Hindlimb muscle (tissue), 1 donor: ENCODE measurements around the gene SYNPO. TPM values are rescaled to one million over a fixed set of nuclear protein-coding genes. Genes with fewer than 3 reads are reported as not detected.
A peak's percentile ranks its signal among the peaks of the same experiment; 100 is the strongest.

Experiments
- DNase-seq: peaks from one replicate; pipeline ENCODE4 v3.0.0-alpha.2; 2013
- polyA plus RNA-seq: library from polyadenylated mRNA; unstranded; fragments of 120-200 nt; gene quantifications from one replicate; pipeline ENCODE4 v1.2.1, GENCODE V29; 2013; ENCODE audit not compliant: insufficient read length

SYNPO gene
- polyA plus RNA-seq, 1 donor, result 32.8 TPM

- no peak for DNase-seq
Observed at GRCh38 chr5:150607105-150607504, 33.4 kb upstream of the SYNPO start.

GRCh38 chr5:150607991-150608390 lies 32.5 kb upstream of the SYNPO start:
- no peak for DNase-seq

- DNase-seq, result no peak
Observed at GRCh38 chr5:150608991-150609390, 31.5 kb upstream of the SYNPO start.

- DNase-seq, result no peak
Observed at GRCh38 chr5:150609843-150610584, 30.4 kb upstream of the SYNPO start.

- no peak for DNase-seq
Observed at GRCh38 chr5:150611026-150611425, 29.4 kb upstream of the SYNPO start.

GRCh38 chr5:150612405-150612804 lies 28.1 kb upstream of the SYNPO start:
- DNase-seq, result no peak

- no peak for DNase-seq
Observed at GRCh38 chr5:150612905-150613670, 27.4 kb upstream of the SYNPO start.

- no peak for DNase-seq
Observed at GRCh38 chr5:150613991-150614660, 26.3 kb upstream of the SYNPO start.

GRCh38 chr5:150614661-150615060 lies 25.8 kb upstream of the SYNPO start:
- DNase-seq, result peak; percentile 46

GRCh38 chr5:150615141-150615699 lies 25.2 kb upstream of the SYNPO start:
- peak; percentile 82 for DNase-seq

- no peak for DNase-seq
Observed at GRCh38 chr5:150616024-150616470, 24.4 kb upstream of the SYNPO start.

GRCh38 chr5:150616506-150616905 lies 24.0 kb upstream of the SYNPO start:
- DNase-seq, result no peak

- DNase-seq, result no peak
Observed at GRCh38 chr5:150618163-150618562, 22.3 kb upstream of the SYNPO start.

GRCh38 chr5:150618588-150619281 lies 21.7 kb upstream of the SYNPO start:
- DNase-seq, result no peak

- peak; percentile 49 for DNase-seq
Observed at GRCh38 chr5:150619359-150620230, 20.9 kb upstream of the SYNPO start.

GRCh38 chr5:150621301-150621700 lies 19.2 kb upstream of the SYNPO start:
- no peak for DNase-seq

- DNase-seq, result no peak
Observed at GRCh38 chr5:150622157-150622556, 18.3 kb upstream of the SYNPO start.

GRCh38 chr5:150623152-150623877 lies 17.1 kb upstream of the SYNPO start:
- no peak for DNase-seq

GRCh38 chr5:150623878-150624216 lies 16.6 kb upstream of the SYNPO start:
- DNase-seq, result no peak

GRCh38 chr5:150624334-150625163 lies 15.9 kb upstream of the SYNPO start:
- no peak for DNase-seq
